Dermis blood vessel endothelial cell (primary cell): ENCODE data around the gene MACIR. TPM values are rescaled to one million over a fixed set of nuclear protein-coding genes. Genes with fewer than 3 reads are reported as not detected.
A peak's percentile ranks its signal among the peaks of the same experiment; 100 is the strongest.
"Not testable (repeated sequence)": the region's sequence is repeated elsewhere in the genome, so short reads cannot be mapped to it uniquely, and the experiment has no call there.

Source experiments
- DNase-seq: peaks from one replicate; pipeline ENCODE4 v3.0.0; 2010
- total RNA-seq: library from RNA; depleted of rRNA; stranded (reverse); fragments of >200 nt; gene quantifications from 2 replicates; pipeline ENCODE4 v1.2.3, GENCODE V29; 2014

The MACIR gene
- 9.4 and 11.9 TPM in 2 replicates for total RNA-seq

DNA sequence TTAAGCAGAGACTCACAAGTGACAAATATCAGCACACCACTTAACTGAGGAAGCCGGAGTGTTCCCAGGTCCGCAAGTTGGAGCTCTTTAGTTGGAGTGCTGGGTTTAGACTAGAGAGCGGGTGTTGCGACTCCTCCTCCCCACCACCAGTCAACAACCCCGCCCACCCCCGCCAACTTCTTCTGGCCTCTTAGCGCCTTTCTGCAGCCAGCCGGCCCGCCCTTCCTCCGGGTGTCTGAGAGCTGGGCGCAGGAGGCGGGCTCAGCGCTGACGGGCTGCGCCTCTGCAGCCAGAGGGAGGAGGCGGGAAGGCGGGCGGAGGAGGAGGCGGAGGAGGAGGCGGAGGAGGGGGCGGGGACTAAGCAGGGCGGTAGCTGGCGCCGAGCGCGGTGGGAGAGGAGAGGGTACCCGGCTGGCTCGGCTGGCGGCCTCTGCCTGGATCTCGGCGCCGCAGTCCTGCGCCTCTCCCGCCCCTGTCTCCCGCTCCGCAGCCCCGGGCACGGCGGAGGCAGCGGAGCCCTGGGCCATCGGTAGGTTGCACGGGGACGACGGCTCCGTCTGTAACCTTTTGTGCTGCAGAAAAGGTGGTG lies at the start of gene MACIR:
MACIR (plus strand) TSS at position 396 of the 589 bp plus-strand sequence. CDS start 17,157 bp downstream, outside the sequence.
- DNase-seq: peak; percentile 99

GRCh38 chr5:103209065-103209464 lies 49.5 kb upstream of the MACIR start:
- DNase-seq: no peak

DNA sequence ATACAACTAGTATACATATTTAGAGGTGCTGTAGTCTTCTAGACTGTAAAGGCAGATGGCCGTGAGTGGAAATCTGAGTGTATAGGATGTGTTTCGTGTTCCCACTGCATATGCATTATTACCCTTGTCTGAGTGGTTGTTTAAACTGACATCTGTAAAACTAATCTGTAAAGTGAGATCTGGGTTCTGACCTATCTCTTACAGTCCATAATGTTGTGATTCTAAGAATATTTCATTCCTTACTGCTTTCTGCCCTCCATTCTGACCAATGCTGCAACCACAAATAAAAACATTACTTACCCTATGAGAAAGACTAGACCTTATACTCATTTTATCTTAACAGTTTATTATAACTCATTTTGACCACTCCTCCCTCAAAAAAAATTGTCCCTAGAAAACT lies 47.6 kb upstream of the MACIR start:
- no peak for DNase-seq

DNA sequence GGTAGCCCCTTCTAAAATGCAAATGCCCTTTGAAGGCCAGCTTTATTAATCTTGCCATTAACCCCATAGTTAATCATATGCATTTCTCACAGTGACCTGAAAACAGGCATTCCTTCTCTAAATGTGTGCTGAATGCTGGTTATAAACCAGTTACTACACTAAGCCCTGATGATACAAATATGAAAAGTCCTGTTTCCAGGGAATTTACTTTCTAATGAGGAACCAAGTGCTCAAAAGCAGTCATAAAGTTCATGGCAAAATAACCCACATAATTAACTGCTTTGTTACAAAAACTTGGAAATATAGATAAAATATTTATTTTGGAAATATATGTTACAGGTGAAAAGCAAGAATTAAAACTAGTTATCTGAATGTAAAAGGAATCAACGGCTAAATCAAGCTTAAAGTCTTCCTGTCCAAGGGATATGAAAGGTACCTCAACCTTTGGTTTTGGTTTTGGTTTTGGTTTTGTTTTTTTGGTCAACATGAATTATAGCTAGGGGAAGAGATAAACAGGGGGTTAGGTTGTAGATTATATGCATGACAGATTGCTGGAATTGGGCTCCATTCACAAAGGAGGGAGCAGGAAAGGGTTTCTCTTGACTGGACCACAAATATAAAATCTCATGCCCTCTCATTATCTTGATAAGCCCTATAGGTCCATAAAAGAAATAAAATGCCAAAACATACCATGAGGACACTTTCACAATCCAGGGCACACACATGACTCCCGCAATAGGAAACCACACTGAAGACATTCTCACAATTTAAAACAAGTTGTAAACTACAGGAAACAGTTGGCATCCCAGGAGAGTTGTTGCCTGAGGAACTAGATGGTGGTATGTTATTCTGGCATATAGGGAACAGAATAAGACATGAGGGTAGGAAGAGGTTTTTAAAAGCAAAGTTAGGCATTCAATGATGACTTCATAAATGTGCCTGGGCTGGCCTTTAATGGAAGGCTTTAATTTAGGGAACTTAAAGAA lies 46.7 kb upstream of the MACIR start:
- peak; percentile 49 for DNase-seq

DNA sequence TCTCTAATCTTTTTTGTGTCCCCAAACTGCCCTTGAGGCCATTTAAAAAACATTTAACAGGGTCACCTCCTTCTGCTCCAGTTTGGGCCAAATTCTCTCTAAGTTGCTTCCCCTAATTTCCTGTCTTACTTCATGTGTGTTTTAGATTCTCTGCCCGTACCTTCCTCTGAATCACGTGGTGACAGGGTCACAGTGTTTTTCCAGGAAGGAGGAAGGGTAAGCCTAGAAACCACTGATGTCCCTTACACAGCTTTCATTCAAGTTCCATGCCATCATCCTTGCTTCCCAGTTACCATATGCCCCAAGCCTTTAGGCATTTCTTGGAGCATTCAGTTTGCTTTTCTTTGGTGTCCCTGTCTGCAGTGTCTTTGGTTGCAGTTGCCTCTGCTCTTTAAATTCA lies 42.4 kb upstream of the MACIR start:
- peak; percentile 41 for DNase-seq

DNA sequence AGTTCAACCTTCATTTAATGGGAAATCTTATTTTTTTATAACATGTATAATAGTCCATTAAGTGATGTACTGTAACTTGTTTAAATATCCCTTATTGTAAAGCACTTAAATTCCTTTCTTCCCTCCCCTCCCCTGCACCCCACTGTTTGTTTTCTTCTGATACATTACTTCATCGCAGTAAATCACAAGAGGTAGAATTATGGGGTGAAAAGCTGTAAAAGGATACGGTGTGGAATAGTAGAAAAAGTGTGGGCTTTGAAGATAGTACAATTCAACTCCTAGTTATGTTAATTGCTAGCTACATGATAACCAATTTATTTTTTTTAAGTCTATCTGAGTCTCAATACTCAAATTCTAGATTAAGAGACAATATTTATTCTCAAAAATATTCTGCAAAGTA lies 41.9 kb upstream of the MACIR start:
- no peak for DNase-seq

DNA sequence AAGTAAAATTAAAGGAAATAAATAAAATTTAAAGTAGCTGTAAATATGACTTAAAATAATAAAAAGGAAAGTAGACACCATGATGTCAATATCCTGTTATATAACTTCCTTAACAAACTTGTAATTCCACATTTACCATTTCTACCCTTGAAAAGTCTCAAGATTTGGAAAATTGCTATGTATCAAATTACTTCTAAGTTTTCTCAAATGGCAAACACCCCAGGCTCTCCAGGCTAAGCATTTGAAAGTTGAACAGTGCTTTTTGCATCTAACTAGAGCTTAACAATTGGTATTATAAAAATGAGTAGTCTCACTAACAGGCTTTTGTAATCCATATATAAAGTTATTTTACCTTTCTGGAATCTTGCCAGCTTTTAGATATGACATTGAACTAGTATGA lies 41.5 kb upstream of the MACIR start:
- peak; percentile 43 for DNase-seq

GRCh38 chr5:103218164-103218563 lies 40.4 kb upstream of the MACIR start:
- DNase-seq: peak; percentile 82

DNA sequence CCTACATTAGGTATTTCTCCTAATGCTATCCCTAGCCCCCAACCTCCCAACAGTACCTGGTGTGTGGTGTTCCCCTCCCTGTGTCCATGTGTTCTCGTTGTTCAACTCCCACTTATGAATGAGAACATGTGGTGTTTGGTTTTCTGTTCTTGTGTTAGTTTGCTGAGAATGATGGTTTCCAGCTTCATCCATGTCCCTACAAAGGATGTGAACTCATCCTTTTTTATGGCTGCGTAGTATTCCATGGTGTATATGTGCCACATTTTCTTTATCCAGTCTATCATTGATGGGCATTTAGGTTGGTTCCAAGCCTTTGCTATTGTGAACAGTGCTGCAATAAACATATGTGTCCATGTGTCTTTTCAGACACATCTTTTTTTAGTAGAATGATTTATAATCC lies 39.5 kb upstream of the MACIR start:
- not testable (repeated sequence) for DNase-seq

- DNase-seq: no peak
Observed at GRCh38 chr5:103223031-103223955, 35.3 kb upstream of the MACIR start.

DNA sequence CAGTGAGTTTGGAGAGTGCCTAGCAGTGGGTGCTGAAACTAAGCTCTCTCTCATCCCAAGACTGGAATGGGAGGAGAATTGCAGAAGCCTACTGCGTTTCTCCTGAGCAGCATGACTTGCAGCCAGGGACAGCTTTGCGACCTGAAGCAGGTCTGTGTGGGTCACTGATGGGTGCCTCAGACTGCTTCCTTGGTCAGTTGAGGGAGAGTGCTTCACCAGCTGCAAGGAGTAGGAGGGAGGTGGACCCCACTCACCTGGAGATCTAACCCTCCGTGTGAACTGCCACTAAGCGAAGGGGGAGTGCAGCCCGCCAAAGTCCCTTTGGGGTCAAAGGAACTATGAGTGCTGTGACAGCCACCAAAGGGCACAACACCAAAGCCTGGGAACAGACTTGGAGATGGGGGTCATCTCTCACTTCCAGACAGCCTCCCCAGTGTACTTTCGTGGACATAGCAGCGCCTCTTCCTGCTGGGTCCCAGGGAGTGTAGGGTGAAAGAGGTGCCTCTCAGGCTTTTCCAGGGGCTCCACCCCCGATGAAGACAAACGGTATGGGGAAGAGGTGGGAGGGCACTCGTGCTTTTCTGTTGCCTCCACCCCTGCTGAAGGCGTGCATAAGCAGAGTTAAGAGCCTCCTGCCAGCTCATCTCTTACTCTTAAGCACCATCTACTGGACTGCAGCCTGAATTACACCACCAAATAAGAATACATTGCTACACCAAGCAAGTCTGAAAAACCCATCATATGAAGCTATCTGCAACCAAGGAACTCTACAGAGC lies 34.3 kb upstream of the MACIR start:
- DNase-seq: peak; percentile 87

DNA sequence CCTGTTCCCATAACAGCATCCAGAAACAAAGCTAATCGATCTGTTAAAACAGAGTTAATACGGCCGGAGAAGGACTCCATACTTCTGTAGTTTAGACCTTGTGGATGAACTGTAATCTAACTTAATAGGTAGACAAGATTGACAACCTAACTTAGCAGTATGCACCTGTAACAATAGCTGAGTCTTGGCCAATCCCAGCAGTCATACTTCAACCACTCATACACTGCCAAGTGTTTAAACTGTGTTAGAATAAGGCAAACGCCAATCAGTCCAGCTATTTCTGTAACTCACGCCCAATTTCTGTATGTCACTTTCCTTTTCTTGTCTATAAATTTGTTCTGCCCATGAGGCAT lies 33.7 kb upstream of the MACIR start:
- DNase-seq: no peak

GRCh38 chr5:103228061-103228460 lies 30.5 kb upstream of the MACIR start:
- DNase-seq: no peak

GRCh38 chr5:103228588-103228987 lies 30.0 kb upstream of the MACIR start:
- no peak for DNase-seq

DNA sequence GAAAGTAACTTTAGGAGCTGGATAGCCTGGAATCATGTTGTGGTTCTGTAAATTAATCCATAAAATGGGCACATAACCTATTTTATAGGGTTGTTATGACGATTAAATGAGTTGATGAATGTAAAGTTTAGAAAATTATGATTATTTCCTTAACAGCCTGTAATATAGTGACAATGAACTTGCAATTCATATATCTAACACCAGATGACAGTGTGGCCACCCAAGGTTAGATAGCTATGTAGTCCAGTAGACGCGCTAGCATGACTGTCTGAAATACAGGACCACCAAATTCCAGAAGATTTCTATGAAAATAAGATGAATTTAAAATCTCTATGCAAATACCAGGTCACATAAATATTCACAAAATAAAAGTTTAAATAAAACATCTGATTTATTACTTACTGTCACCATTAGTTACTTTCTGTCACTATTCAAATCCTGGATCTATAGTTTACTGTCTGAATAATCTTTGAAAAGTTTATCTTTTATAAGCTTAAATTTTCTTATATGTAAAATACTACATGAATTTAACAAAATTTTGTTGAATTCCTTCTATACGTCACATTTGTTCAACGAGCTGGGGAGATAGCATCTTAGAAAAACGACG lies 26.1 kb upstream of the MACIR start:
- DNase-seq: peak; percentile 75

GRCh38 chr5:103234239-103234975 lies 24.2 kb upstream of the MACIR start:
- no peak for DNase-seq

- no peak for DNase-seq
Observed at GRCh38 chr5:103235891-103236290, 22.7 kb upstream of the MACIR start.

- DNase-seq: no peak
Observed at GRCh38 chr5:103237778-103238177, 20.8 kb upstream of the MACIR start.

DNA sequence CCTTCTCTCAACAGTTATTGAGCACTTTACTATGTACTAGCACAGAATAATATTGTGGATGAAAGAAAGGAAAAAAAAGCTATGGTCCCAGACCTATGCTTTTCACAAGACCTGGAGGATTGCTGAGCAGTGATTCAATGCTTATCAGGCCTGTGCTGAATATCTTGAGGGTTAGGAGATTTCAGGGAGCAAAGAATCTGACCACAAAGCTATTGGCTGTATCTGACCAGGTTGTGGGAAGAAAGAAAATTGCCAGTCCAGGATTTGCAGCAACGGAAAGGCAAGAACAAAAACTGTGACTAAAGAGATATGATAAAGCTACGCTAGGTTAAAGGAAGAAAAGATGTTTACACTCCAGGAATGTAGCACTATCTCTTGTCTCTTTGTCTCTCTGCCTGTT lies 14.9 kb upstream of the MACIR start:
- DNase-seq: no peak

- no peak for DNase-seq
Observed at GRCh38 chr5:103244398-103244797, 14.2 kb upstream of the MACIR start.

DNA sequence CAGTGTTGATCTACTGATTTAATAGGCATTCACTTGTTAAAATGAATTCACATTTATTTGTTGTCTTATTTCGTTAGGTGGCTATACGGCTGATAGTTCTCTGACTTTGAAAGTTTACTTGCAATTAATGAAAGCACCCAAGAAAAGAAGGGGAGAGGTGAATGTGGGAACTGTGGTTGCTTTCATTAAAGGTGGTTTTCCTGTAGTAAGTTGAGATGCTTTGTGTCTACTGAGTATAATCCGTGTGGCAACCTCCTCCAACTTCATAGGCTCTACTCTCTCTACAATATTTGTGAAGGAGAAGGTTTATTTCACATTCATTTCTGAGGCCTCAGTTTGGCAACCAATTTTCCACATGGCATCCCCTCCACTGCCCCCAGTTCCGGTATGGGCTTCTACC lies 12.8 kb upstream of the MACIR start:
- DNase-seq: no peak
